H1 (cell line): Measurements from ENCODE around the gene CLDN3. TPM values are rescaled to one million over a fixed set of nuclear protein-coding genes. Genes with fewer than 3 reads are reported as not detected.

Source experiments
- CTCF ChIA-PET: fragments of 300-600 bp; sonication (Branson Sonifier 250); formaldehyde crosslinking; loops from one replicate; lab custom pipeline; 2021; ENCODE audit not compliant: partially characterized antibody; lab: Charles Lee
- POLR2A ChIA-PET: fragments of 300-600 bp; sonication (Branson Sonifier 250); formaldehyde crosslinking; loops from one replicate; lab custom pipeline; 2021; ENCODE audit warnings: inconsistent platforms; ENCODE audit not compliant: partially characterized antibody; lab: Charles Lee
- DNase-seq, 2 experiments: peaks; one replicate each; pipeline versions ENCODE4 v3.0.0 to v3.0.0-alpha.2; 2010 to 2022; ENCODE audit warnings: low spot score in 2 of 2, low read depth in 1 of 2, mixed read lengths in 1 of 2
- FAIRE-seq: peaks from 2 replicates; lab custom pipeline; 2011; peaks lifted over from hg19 to GRCh38; lab: Jason Lieb, UNC
- H2AFZ ChIP-seq: 2 replicates; pipeline ENCODE4 v1.8.1; 2012; ENCODE audit warnings: low read length, inconsistent platforms
- H2AK5ac ChIP-seq: 2 replicates; pipeline ENCODE4 v1.6.1; 2013; ENCODE audit warnings: low read depth, low read length
- H2BK120ac ChIP-seq: replicated peaks from 2 replicates; pipeline ENCODE3; 2013; ENCODE audit warnings: low read depth, low read length, inconsistent platforms
- H2BK12ac ChIP-seq: 2 replicates; pipeline ENCODE4 v1.6.1; 2013; ENCODE audit warnings: low read depth, low read length
- H2BK15ac ChIP-seq: 2 replicates; pipeline ENCODE4 v1.6.1; 2013; ENCODE audit warnings: low read length
- H2BK20ac ChIP-seq: 2 replicates; pipeline ENCODE4 v1.6.1; 2013; ENCODE audit warnings: low read length
- H2BK5ac ChIP-seq: 2 replicates; pipeline ENCODE4 v1.6.1; 2013; ENCODE audit warnings: low read depth, low read length
- H3K14ac ChIP-seq: 2 replicates; pipeline ENCODE4 v1.6.1; 2013; ENCODE audit warnings: inconsistent platforms; ENCODE audit not compliant: insufficient read length
- H3K18ac ChIP-seq: 2 replicates; pipeline ENCODE4 v1.6.1; 2013; ENCODE audit warnings: low read length; ENCODE audit errors: extremely low read depth
- H3K23ac ChIP-seq: 2 replicates; pipeline ENCODE4 v1.6.1; 2013; ENCODE audit warnings: inconsistent platforms; ENCODE audit not compliant: insufficient read length
- H3K23me2 ChIP-seq: 2 replicates; pipeline ENCODE4 v1.6.1; 2013; ENCODE audit warnings: low read depth, low read length
- H3K27ac ChIP-seq: 2 replicates; pipeline ENCODE4 v1.6.1; 2011; ENCODE audit warnings: low read depth, low read length, inconsistent platforms
- H3K27me3 ChIP-seq, 4 experiments: replicated peaks in 1 of 4; 1 replicate in 1 of 4; 2 replicates in 3 of 4; pipeline versions ENCODE4 v1.6.1 to v1.8.1; 2011 to 2013; ENCODE audit warnings: low read length in 3 of 4, mild to moderate bottlenecking in 3 of 4, inconsistent platforms in 2 of 4, mixed read lengths in 2 of 4, moderate library complexity in 1 of 4; ENCODE audit not compliant: control insufficient read depth in 3 of 4, insufficient read depth in 3 of 4; ENCODE audit errors: extremely low read depth in 1 of 4
- H3K36me3 ChIP-seq, 4 experiments: 2 replicates each; pipeline versions ENCODE4 v1.6.1 to v1.8.1; 2011 to 2013; ENCODE audit warnings: mild to moderate bottlenecking in 4 of 4, low read length in 3 of 4, moderate library complexity in 2 of 4, control low read depth in 1 of 4, inconsistent platforms in 1 of 4; ENCODE audit not compliant: insufficient read depth in 4 of 4, control insufficient read depth in 2 of 4
- H3K4ac ChIP-seq: replicated peaks from 2 replicates; pipeline ENCODE3; 2013; ENCODE audit warnings: low read length, low read depth, mixed read lengths, inconsistent platforms; ENCODE audit not compliant: insufficient read length
- H3K4me1 ChIP-seq, 4 experiments: replicated peaks in 1 of 4; 1 replicate in 1 of 4; 2 replicates in 3 of 4; pipeline versions ENCODE4 v1.6.1 to v1.8.1; 2011 to 2013; ENCODE audit warnings: low read length in 3 of 4, inconsistent platforms in 2 of 4, mixed read lengths in 1 of 4; ENCODE audit not compliant: insufficient read depth in 4 of 4, control insufficient read depth in 3 of 4
- H3K4me2 ChIP-seq, 2 experiments: 2 replicates each; pipeline versions ENCODE4 v1.6.1 to v1.8.1; 2011 to 2013; ENCODE audit warnings: low read depth in 2 of 2, low read length in 2 of 2, control low read depth in 1 of 2, inconsistent platforms in 1 of 2, mild to moderate bottlenecking in 1 of 2; ENCODE audit not compliant: insufficient read depth in 1 of 2
- H3K4me3 ChIP-seq, 4 experiments: fragments of 200-600, 300-600 bp in 1 of 4; sonication (generic), shearing (Covaris generic), sonication (Bioruptor Twin) in 1 of 4; 2 replicates each; pipeline versions ENCODE4 v1.5.1 to v1.8.1; 2011 to 2016; ENCODE audit warnings: low read length in 4 of 4, low read depth in 3 of 4, control low read depth in 2 of 4, inconsistent platforms in 2 of 4, mild to moderate bottlenecking in 2 of 4, mixed read lengths in 1 of 4, moderate library complexity in 1 of 4; ENCODE audit not compliant: insufficient read depth in 2 of 4; ENCODE audit errors: extremely low read depth in 1 of 4
- H3K56ac ChIP-seq: replicated peaks from 2 replicates; pipeline ENCODE3; 2013; ENCODE audit warnings: low read depth, mild to moderate bottlenecking, mixed read lengths, low read length, inconsistent platforms; ENCODE audit not compliant: insufficient read length
- H3K79me1 ChIP-seq: 2 replicates; pipeline ENCODE4 v1.6.1; 2013; ENCODE audit warnings: low read depth, low read length, control low read depth
- H3K79me2 ChIP-seq, 2 experiments: 2 replicates each; pipeline versions ENCODE4 v1.6.1 to v1.8.1; 2012 to 2013; ENCODE audit warnings: low read length in 2 of 2, mild to moderate bottlenecking in 2 of 2, inconsistent platforms in 1 of 2; ENCODE audit not compliant: insufficient read depth in 2 of 2, control insufficient read depth in 1 of 2
- H3K9ac ChIP-seq, 4 experiments: replicated peaks in 1 of 4; 1 replicate in 1 of 4; 2 replicates in 3 of 4; pipeline versions ENCODE4 v1.6.1 to v1.8.1; 2011 to 2013; ENCODE audit warnings: low read depth in 3 of 4, low read length in 3 of 4, control low read depth in 2 of 4, mild to moderate bottlenecking in 2 of 4, moderate library complexity in 2 of 4, inconsistent platforms in 1 of 4; ENCODE audit errors: extremely low read depth in 1 of 4
- H3K9me3 ChIP-seq, 2 experiments: 2 replicates each; pipeline versions ENCODE4 v1.6.1 to v1.8.1; 2012 to 2013; ENCODE audit warnings: mild to moderate bottlenecking in 2 of 2, moderate library complexity in 2 of 2, control low read depth in 1 of 2, inconsistent platforms in 1 of 2, low read depth in 1 of 2, low read length in 1 of 2, mixed read lengths in 1 of 2; ENCODE audit not compliant: insufficient read depth in 2 of 2
- H4K20me1 ChIP-seq, 2 experiments: replicated peaks in 1 of 2; 2 replicates each; pipeline versions ENCODE3 to v1.8.1; 2011 to 2013; ENCODE audit warnings: inconsistent platforms in 2 of 2, low read length in 2 of 2, mild to moderate bottlenecking in 1 of 2; ENCODE audit not compliant: insufficient read depth in 2 of 2, control insufficient read depth in 1 of 2
- H4K5ac ChIP-seq: 2 replicates; pipeline ENCODE4 v1.6.1; 2013; ENCODE audit warnings: low read length, low read depth, mixed read lengths, inconsistent platforms; ENCODE audit not compliant: insufficient read length
- H4K8ac ChIP-seq: 2 replicates; pipeline ENCODE4 v1.8.0; 2013; ENCODE audit warnings: mild to moderate bottlenecking, moderate library complexity, low read length, inconsistent platforms; ENCODE audit not compliant: insufficient read depth; ENCODE audit errors: extremely low read depth
- H4K91ac ChIP-seq: replicated peaks from 2 replicates; pipeline ENCODE3; 2013; ENCODE audit warnings: low read length, mixed read lengths, inconsistent platforms; ENCODE audit not compliant: insufficient read length
- POLR2AphosphoS5 ChIP-seq: IDR thresholded peaks from 2 replicates; pipeline ENCODE4 v1.6.1; 2011; ENCODE audit warnings: low read depth, low read length
- TAF1 ChIP-seq: IDR thresholded peaks from 2 replicates; pipeline ENCODE4 v1.6.1; 2011; ENCODE audit warnings: mild to moderate bottlenecking, low read depth, low read length
- WGBS, 2 experiments: shearing (Covaris generic) in 1 of 2; methylation state at CpG; one replicate each; pipeline versions ENCODE4 v1.1.6 to v1.1.7; 2013 to 2015; ENCODE audit warnings: low lambda C conversion rate in 2 of 2, mixed read lengths in 2 of 2, inconsistent platforms in 1 of 2, low coverage in 1 of 2, missing lambda C conversion rate in 1 of 2; ENCODE audit not compliant: insufficient replicate concordance in 2 of 2, insufficient coverage in 1 of 2, insufficient read length in 1 of 2; ENCODE audit errors: extremely low coverage in 1 of 2, missing lambda C conversion rate in 1 of 2; 5-methylcytosine and 5-hydroxymethylcytosine counted together
- polyA plus RNA-seq, 7 experiments: library from polyadenylated mRNA; depleted of rRNA in 3 of 7; stranded (reverse) in 5 of 7; unstranded in 2 of 7; fragments of >200 nt in 5 of 7; fragments of 200-250 nt in 2 of 7; gene quantifications; 1 replicate in 5 of 7; 2 replicates in 1 of 7; 4 replicates in 1 of 7; pipeline versions ENCODE4 v1.2.1 to v1.2.3, GENCODE V29; 2011 to 2013; ENCODE audit warnings: missing spikeins in 2 of 7, mixed read lengths in 2 of 7
- total RNA-seq: library from RNA; stranded (reverse); fragmentation: NEBNext Ultra II Directional; extraction: Animal tissue kit (Norgen Biotek cat#: 25700); gene quantifications from 2 replicates; pipeline ENCODE4 v1.2.1, GENCODE V29; 2021

The CLDN3 gene
- total and polyA plus RNA-seq, 2 of the 8 experiments (the other 6 are each of a cell fraction or from before 2014, with no cell fraction given) = 19.1 to 65.2 TPM

- Histone ChIP-seq H4K8ac (no peak overlapping the region), H3K4me1 (peaks cover 3 to 27% (median 12%) of the 10 kb centered on the region in 4 experiments), H2BK5ac (no peak overlapping the region), H3K79me1 (no peaks in the 10 kb centered on the region), H3K79me2 (peaks cover 0 to 8% of the 10 kb centered on the region in 2 experiments; a peak in 1 of 4 replicates), H4K91ac (no peak overlapping the region), H3K4ac (no peak overlapping the region), H2BK20ac (no peak overlapping the region), H2AFZ (no peak overlapping the region), H2BK15ac (no peak overlapping the region), H4K20me1 (peaks cover 8 to 20% of the 10 kb centered on the region in 2 experiments), H3K27me3 (peaks cover 0 to 2% (median 0%) of the 10 kb centered on the region in 4 experiments; a peak in 1 of 7 replicates), H3K14ac (no peak overlapping the region), H3K23me2 (peaks cover 8% of the 10 kb centered on the region), H3K9ac (no peak overlapping the region), H3K56ac (no peak overlapping the region), H3K36me3 (peaks cover 4 to 16% (median 8%) of the 10 kb centered on the region in 4 experiments; a peak in 5 of 8 replicates), H3K4me2 (no peak overlapping the region), H3K27ac (no peak overlapping the region), H2AK5ac (no peak overlapping the region), H3K4me3 (no peak overlapping the region), H3K18ac (no peak overlapping the region), H4K5ac (no peak overlapping the region), H3K9me3 (no peaks in the 10 kb centered on the region), H3K23ac (no peak overlapping the region), H2BK12ac (no peak overlapping the region), H2BK120ac (no peak overlapping the region)
- ChIA-PET CTCF (interaction anchor here (0.6 to 11.1 kb wide), 7 partner anchors 11 to 132 kb away, joined by 3 to 87 read pairs (median 5); no protein-coding TSS in a partner anchor), POLR2A (interaction anchor here (0.6 kb wide), 1 partner anchor 62 kb away, joined by 3 read pairs; no protein-coding TSS in a partner anchor)
- no peak for FAIRE-seq
- WGBS, 2 experiments = 92% methylated on average over 14 of the region's 14 CpGs; no CpG with 5 or more reads in 1 of the 2 experiments
- TF ChIP-seq POLR2AphosphoS5 (peak; percentile 10; the same call in 1 of the 2 replicates), TAF1 (no peak)
- DNase-seq = no peak
Observed at GRCh38 chr7:73736885-73737284, 33.2 kb downstream of the CLDN3 start.
